K562 (cell line): ENCODE data around the gene CARF.

Source experiments
- ATF7 ChIP-seq: fragments of 450-650 bp; IDR thresholded peaks from 2 replicates; pipeline ENCODE4 v1.7.1; 2014; ENCODE audit warnings: mild to moderate bottlenecking, moderate library complexity
- EP300 ChIP-seq: IDR thresholded peaks from 2 replicates; pipeline ENCODE4 v1.6.1; 2012; ENCODE audit warnings: low read length, improper control_type of control experiment
- ERF ChIP-seq: fragments of 450-650 bp; formaldehyde crosslinking; IDR thresholded peaks from 2 replicates; pipeline ENCODE4 v1.4.0; 2020; ENCODE audit warnings: mild to moderate bottlenecking, mixed read lengths
- ESRRA ChIP-seq: fragments of 450-650 bp; IDR thresholded peaks from 2 replicates; pipeline ENCODE4 v1.6.1; 2014; ENCODE audit warnings: low read depth, mild to moderate bottlenecking, moderate library complexity, borderline replicate concordance
- RFX5 ChIP-seq: IDR thresholded peaks from 2 replicates; pipeline ENCODE4 v1.6.1; 2011; ENCODE audit warnings: low read depth, mild to moderate bottlenecking, improper control_type of control experiment, low read length
- SAFB2 ChIP-seq: fragments of 200-400 bp; formaldehyde crosslinking; IDR thresholded peaks from 2 replicates; pipeline ENCODE4 v1.6.1; 2018; ENCODE audit warnings: borderline replicate concordance, low read length, low read depth, moderate library complexity; ENCODE audit not compliant: severe bottlenecking
- TF ChIP-seq, protein P1 (sequence below), 3 experiments: IDR thresholded peaks in 2 of 3; conservative IDR thresholded peaks in 1 of 3; 2 replicates each; pipeline ENCODE4 v1.5.1; 2011 to 2012; ENCODE audit warnings: low read length in 3 of 3, mild to moderate bottlenecking in 3 of 3, control low read depth in 2 of 3, improper control_type of control experiment in 1 of 3, inconsistent platforms in 1 of 3, low read depth in 1 of 3, mixed read lengths in 1 of 3, moderate library complexity in 1 of 3; ENCODE audit not compliant: insufficient read depth in 2 of 3
- TF ChIP-seq, protein P2 (sequence below): sonication (generic); formaldehyde crosslinking; IDR thresholded peaks from 2 replicates; pipeline ENCODE4 v1.8.1; 2023; ENCODE audit warnings: missing genetic modification reagents, mild to moderate bottlenecking, borderline replicate concordance
- TF ChIP-seq, protein P3 (sequence below): fragments of 150-350 bp; conservative IDR thresholded peaks from 2 replicates; pipeline ENCODE4 v1.6.1; 2014; ENCODE audit warnings: low read length
- TF ChIP-seq, protein P4 (sequence below): fragments of 200-800 bp; sonication (Bioruptor generic); IDR thresholded peaks from 2 replicates; pipeline ENCODE4 v1.6.1; 2016; ENCODE audit warnings: missing genetic modification characterization, missing compliant biosample characterization
- TF ChIP-seq, protein P5 (sequence below): fragments of 250-450 bp; sonication (Bioruptor Pico); IDR thresholded peaks from 2 replicates; pipeline ENCODE4 v1.8.0; 2021; ENCODE audit warnings: mild to moderate bottlenecking, moderate library complexity

DNA sequence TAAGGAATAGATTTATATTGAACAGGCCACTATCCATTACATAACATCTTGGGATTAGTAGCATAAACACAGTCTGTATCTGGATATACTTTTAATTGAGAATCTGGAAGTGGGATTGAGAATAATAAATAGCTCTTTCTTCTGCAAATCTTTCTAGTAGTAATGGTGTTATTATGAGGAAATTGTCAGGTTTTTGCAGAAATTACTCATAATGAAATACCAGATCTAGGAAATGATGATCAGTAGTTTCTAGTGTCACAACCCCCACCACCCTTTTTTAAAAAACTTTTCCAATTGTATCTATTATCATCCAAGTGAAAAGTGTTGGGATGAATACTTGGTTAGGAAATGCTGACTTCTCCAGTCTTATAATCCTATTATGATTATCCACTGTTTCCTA lies 121.3 kb downstream of the CARF start:
- TF ChIP-seq, protein P1, sequence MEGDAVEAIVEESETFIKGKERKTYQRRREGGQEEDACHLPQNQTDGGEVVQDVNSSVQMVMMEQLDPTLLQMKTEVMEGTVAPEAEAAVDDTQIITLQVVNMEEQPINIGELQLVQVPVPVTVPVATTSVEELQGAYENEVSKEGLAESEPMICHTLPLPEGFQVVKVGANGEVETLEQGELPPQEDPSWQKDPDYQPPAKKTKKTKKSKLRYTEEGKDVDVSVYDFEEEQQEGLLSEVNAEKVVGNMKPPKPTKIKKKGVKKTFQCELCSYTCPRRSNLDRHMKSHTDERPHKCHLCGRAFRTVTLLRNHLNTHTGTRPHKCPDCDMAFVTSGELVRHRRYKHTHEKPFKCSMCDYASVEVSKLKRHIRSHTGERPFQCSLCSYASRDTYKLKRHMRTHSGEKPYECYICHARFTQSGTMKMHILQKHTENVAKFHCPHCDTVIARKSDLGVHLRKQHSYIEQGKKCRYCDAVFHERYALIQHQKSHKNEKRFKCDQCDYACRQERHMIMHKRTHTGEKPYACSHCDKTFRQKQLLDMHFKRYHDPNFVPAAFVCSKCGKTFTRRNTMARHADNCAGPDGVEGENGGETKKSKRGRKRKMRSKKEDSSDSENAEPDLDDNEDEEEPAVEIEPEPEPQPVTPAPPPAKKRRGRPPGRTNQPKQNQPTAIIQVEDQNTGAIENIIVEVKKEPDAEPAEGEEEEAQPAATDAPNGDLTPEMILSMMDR (IDR thresholded peaks at IDR 0.05 in 2 of 3, conservative IDR thresholded peaks at IDR 0.05 in 1 of 3; ENCODE audit: insufficient read depth in 2 of 3, low read depth in 1 of 3, low read length in 3 of 3), result no peak
- TF ChIP-seq ESRRA (no peak), SAFB2 (no peak), ERF (CRISPR knock-in tag) (no peak), RFX5 (no peak), ATF7 (no peak), EP300 (no peak)
- TF ChIP-seq, protein P2, sequence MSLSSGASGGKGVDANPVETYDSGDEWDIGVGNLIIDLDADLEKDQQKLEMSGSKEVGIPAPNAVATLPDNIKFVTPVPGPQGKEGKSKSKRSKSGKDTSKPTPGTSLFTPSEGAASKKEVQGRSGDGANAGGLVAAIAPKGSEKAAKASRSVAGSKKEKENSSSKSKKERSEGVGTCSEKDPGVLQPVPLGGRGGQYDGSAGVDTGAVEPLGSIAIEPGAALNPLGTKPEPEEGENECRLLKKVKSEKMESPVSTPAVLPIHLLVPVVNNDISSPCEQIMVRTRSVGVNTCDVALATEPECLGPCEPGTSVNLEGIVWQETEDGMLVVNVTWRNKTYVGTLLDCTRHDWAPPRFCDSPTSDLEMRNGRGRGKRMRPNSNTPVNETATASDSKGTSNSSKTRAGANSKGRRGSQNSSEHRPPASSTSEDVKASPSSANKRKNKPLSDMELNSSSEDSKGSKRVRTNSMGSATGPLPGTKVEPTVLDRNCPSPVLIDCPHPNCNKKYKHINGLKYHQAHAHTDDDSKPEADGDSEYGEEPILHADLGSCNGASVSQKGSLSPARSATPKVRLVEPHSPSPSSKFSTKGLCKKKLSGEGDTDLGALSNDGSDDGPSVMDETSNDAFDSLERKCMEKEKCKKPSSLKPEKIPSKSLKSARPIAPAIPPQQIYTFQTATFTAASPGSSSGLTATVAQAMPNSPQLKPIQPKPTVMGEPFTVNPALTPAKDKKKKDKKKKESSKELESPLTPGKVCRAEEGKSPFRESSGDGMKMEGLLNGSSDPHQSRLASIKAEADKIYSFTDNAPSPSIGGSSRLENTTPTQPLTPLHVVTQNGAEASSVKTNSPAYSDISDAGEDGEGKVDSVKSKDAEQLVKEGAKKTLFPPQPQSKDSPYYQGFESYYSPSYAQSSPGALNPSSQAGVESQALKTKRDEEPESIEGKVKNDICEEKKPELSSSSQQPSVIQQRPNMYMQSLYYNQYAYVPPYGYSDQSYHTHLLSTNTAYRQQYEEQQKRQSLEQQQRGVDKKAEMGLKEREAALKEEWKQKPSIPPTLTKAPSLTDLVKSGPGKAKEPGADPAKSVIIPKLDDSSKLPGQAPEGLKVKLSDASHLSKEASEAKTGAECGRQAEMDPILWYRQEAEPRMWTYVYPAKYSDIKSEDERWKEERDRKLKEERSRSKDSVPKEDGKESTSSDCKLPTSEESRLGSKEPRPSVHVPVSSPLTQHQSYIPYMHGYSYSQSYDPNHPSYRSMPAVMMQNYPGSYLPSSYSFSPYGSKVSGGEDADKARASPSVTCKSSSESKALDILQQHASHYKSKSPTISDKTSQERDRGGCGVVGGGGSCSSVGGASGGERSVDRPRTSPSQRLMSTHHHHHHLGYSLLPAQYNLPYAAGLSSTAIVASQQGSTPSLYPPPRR (CRISPR knock-in tag), result no peak
- TF ChIP-seq, protein P3, sequence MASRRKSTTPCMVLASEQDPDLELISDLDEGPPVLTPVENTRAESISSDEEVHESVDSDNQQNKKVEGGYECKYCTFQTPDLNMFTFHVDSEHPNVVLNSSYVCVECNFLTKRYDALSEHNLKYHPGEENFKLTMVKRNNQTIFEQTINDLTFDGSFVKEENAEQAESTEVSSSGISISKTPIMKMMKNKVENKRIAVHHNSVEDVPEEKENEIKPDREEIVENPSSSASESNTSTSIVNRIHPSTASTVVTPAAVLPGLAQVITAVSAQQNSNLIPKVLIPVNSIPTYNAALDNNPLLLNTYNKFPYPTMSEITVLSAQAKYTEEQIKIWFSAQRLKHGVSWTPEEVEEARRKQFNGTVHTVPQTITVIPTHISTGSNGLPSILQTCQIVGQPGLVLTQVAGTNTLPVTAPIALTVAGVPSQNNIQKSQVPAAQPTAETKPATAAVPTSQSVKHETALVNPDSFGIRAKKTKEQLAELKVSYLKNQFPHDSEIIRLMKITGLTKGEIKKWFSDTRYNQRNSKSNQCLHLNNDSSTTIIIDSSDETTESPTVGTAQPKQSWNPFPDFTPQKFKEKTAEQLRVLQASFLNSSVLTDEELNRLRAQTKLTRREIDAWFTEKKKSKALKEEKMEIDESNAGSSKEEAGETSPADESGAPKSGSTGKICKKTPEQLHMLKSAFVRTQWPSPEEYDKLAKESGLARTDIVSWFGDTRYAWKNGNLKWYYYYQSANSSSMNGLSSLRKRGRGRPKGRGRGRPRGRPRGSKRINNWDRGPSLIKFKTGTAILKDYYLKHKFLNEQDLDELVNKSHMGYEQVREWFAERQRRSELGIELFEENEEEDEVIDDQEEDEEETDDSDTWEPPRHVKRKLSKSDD, result no peak
- TF ChIP-seq, protein P4, sequence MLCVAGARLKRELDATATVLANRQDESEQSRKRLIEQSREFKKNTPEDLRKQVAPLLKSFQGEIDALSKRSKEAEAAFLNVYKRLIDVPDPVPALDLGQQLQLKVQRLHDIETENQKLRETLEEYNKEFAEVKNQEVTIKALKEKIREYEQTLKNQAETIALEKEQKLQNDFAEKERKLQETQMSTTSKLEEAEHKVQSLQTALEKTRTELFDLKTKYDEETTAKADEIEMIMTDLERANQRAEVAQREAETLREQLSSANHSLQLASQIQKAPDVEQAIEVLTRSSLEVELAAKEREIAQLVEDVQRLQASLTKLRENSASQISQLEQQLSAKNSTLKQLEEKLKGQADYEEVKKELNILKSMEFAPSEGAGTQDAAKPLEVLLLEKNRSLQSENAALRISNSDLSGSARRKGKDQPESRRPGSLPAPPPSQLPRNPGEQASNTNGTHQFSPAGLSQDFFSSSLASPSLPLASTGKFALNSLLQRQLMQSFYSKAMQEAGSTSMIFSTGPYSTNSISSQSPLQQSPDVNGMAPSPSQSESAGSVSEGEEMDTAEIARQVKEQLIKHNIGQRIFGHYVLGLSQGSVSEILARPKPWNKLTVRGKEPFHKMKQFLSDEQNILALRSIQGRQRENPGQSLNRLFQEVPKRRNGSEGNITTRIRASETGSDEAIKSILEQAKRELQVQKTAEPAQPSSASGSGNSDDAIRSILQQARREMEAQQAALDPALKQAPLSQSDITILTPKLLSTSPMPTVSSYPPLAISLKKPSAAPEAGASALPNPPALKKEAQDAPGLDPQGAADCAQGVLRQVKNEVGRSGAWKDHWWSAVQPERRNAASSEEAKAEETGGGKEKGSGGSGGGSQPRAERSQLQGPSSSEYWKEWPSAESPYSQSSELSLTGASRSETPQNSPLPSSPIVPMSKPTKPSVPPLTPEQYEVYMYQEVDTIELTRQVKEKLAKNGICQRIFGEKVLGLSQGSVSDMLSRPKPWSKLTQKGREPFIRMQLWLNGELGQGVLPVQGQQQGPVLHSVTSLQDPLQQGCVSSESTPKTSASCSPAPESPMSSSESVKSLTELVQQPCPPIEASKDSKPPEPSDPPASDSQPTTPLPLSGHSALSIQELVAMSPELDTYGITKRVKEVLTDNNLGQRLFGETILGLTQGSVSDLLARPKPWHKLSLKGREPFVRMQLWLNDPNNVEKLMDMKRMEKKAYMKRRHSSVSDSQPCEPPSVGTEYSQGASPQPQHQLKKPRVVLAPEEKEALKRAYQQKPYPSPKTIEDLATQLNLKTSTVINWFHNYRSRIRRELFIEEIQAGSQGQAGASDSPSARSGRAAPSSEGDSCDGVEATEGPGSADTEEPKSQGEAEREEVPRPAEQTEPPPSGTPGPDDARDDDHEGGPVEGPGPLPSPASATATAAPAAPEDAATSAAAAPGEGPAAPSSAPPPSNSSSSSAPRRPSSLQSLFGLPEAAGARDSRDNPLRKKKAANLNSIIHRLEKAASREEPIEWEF (CRISPR knock-in tag), result no peak
- TF ChIP-seq, protein P5, sequence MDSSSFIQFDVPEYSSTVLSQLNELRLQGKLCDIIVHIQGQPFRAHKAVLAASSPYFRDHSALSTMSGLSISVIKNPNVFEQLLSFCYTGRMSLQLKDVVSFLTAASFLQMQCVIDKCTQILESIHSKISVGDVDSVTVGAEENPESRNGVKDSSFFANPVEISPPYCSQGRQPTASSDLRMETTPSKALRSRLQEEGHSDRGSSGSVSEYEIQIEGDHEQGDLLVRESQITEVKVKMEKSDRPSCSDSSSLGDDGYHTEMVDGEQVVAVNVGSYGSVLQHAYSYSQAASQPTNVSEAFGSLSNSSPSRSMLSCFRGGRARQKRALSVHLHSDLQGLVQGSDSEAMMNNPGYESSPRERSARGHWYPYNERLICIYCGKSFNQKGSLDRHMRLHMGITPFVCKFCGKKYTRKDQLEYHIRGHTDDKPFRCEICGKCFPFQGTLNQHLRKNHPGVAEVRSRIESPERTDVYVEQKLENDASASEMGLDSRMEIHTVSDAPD (CRISPR knock-in tag), result no peak
